DMS53 treated with DMSO at 0.1 percent for 48 hours (cell line): ENCODE measurements around the gene N4BP2L1.

Experiments used
- DNase-seq: peaks from one replicate; lab custom pipeline; 2025; ENCODE audit not compliant: unreplicated experiment; lab: John Stamatoyannopoulos, UW

Gene N4BP2L1

GRCh38 chr13:32432856-32433255 is 4.9 kb upstream of the N4BP2L1 start:
- peak; percentile 20 for DNase-seq

- no peak for DNase-seq
Observed at GRCh38 chr13:32431361-32431760, 3.4 kb upstream of the N4BP2L1 start.

- DNase-seq: no peak
Observed at GRCh38 chr13:32430018-32430747, 2.3 kb upstream of the N4BP2L1 start.

GRCh38 chr13:32429433-32429909 is 1.5 kb upstream of the N4BP2L1 start:
- no peak for DNase-seq

GRCh38 chr13:32428581-32429432 is 877 bp upstream of the N4BP2L1 start:
- DNase-seq: no peak

- peak; percentile 20 for DNase-seq
Observed at GRCh38 chr13:32426990-32427851, 709 bp downstream of the N4BP2L1 start.

- peak; percentile 61 for DNase-seq
Observed at GRCh38 chr13:32426191-32426989, 1.5 kb downstream of the N4BP2L1 start.

- DNase-seq: no peak
Observed at GRCh38 chr13:32425158-32425557, 2.8 kb downstream of the N4BP2L1 start.

GRCh38 chr13:32423592-32423991 is 4.3 kb downstream of the N4BP2L1 start:
- no peak for DNase-seq

- DNase-seq: no peak
Observed at GRCh38 chr13:32419862-32420261, 8.1 kb downstream of the N4BP2L1 start.

GRCh38 chr13:32417995-32418394 is 9.9 kb downstream of the N4BP2L1 start:
- no peak for DNase-seq

- no peak for DNase-seq
Observed at GRCh38 chr13:32415019-32415418, 12.9 kb downstream of the N4BP2L1 start.

- no peak for DNase-seq
Observed at GRCh38 chr13:32414580-32414979, 13.3 kb downstream of the N4BP2L1 start.

- no peak for DNase-seq
Observed at GRCh38 chr13:32413284-32413683, 14.6 kb downstream of the N4BP2L1 start.

GRCh38 chr13:32409561-32410421 is 18.1 kb downstream of the N4BP2L1 start:
- DNase-seq: peak; percentile 30

GRCh38 chr13:32409001-32409313 is 19.0 kb downstream of the N4BP2L1 start:
- DNase-seq: peak; percentile 85

GRCh38 chr13:32408296-32409000 is 19.5 kb downstream of the N4BP2L1 start:
- peak; percentile 85 for DNase-seq

- no peak for DNase-seq
Observed at GRCh38 chr13:32407854-32408253, 20.1 kb downstream of the N4BP2L1 start.

GRCh38 chr13:32403108-32403507 is 24.8 kb downstream of the N4BP2L1 start:
- no peak for DNase-seq
